SJCRH30 (cell line): ENCODE data around the gene TRIM4. TPM values are rescaled to one million over a fixed set of nuclear protein-coding genes. Genes with fewer than 3 reads are reported as not detected.
A peak's percentile ranks its signal among the peaks of the same experiment; 100 is the strongest.
"Not testable (repeated sequence)": the region's sequence is repeated elsewhere in the genome, so short reads cannot be mapped to it uniquely, and the experiment has no call there.

ENCODE experiments used
- DNase-seq, 2 experiments: peaks; one replicate each; pipeline ENCODE4 v3.0.0-alpha.2; 2015 to 2020
- H3K27ac ChIP-seq: fragments of 250-450 bp; sonication (Bioruptor Pico); 2 replicates; pipeline ENCODE4 v1.5.1; 2020; ENCODE audit warnings: mild to moderate bottlenecking, moderate library complexity
- H3K27me3 ChIP-seq: fragments of 250-450 bp; sonication (Bioruptor Pico); 2 replicates; pipeline ENCODE4 v1.5.1; 2020; ENCODE audit warnings: mild to moderate bottlenecking, moderate library complexity
- H3K36me3 ChIP-seq: fragments of 250-450 bp; sonication (Bioruptor Pico); 2 replicates; pipeline ENCODE4 v1.5.1; 2020; ENCODE audit warnings: mild to moderate bottlenecking, moderate library complexity
- H3K4me1 ChIP-seq: fragments of 250-450 bp; sonication (Bioruptor Pico); 2 replicates; pipeline ENCODE4 v1.5.1; 2020; ENCODE audit warnings: mild to moderate bottlenecking, moderate library complexity
- H3K4me3 ChIP-seq: fragments of 250-450 bp; sonication (Bioruptor Pico); 2 replicates; pipeline ENCODE4 v1.5.1; 2020; ENCODE audit warnings: mild to moderate bottlenecking, moderate library complexity
- H3K9me3 ChIP-seq: fragments of 250-450 bp; sonication (Bioruptor Pico); replicated peaks from 2 replicates; pipeline ENCODE4 v1.5.1; 2020; ENCODE audit warnings: mild to moderate bottlenecking, moderate library complexity
- total RNA-seq: library from RNA; depleted of rRNA; stranded (reverse); fragments of >200 nt; shearing (Covaris generic); gene quantifications from 2 replicates; pipeline ENCODE4 v1.2.3, GENCODE V29; 2014

TRIM4 gene
- total RNA-seq, 1 experiment from 2014 or later: 18.5 TPM

- Histone ChIP-seq H3K27me3 (no peaks in the 10 kb centered on the region), H3K4me3 (no peak overlapping the region), H3K36me3 (no peaks in the 10 kb centered on the region), H3K9me3 (no peaks in the 10 kb centered on the region; the same call in 1 of the 2 replicates), H3K4me1 (peaks cover 6% of the 10 kb centered on the region; the same call in 1 of the 2 replicates), H3K27ac (no peak overlapping the region)
- no peak for DNase-seq
Observed at GRCh38 chr7:99893280-99893679, 26.1 kb downstream of the TRIM4 start.

GRCh38 chr7:99890348-99890747, 29.0 kb downstream of the TRIM4 start:
- not testable (repeated sequence) for DNase-seq

GRCh38 chr7:99888366-99888765, 31.0 kb downstream of the TRIM4 start:
- not testable (repeated sequence) for H3K36me3 ChIP-seq, H3K9me3 ChIP-seq, H3K4me1 ChIP-seq, DNase-seq, H3K27ac ChIP-seq, H3K4me3 ChIP-seq, H3K27me3 ChIP-seq

More at GRCh38 chr7:99890348-99890747, 29.0 kb downstream of the TRIM4 start:
- not testable (repeated sequence) for H3K9me3 ChIP-seq, H3K4me3 ChIP-seq, H3K36me3 ChIP-seq, H3K27ac ChIP-seq, H3K4me1 ChIP-seq, H3K27me3 ChIP-seq

DNA sequence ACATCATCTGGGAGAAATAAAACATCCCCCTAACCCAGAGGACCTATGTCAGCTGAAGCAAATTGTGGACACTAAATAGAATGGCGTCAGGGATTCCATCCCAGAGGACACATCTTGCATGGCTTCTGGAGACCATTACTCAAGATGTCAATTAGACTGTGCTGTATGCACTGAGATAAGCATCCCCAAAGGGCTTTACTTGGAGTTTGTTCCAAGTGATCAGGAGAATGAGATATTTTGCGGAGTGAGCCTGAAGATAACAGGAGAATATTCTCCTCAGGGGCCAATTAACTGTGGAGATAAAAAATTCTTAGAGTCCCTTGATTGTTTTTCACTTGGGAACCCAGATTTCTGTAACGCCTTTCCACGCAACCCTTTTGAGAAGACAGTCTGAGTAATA, 38.0 kb downstream of the TRIM4 start:
- H3K27me3 ChIP-seq: no peaks in the 10 kb centered on the region
- peaks cover 8% of the 10 kb centered on the region; the same call in 1 of the 2 replicates for H3K9me3 ChIP-seq
- H3K4me1 ChIP-seq: no peaks in the 10 kb centered on the region
- H3K27ac ChIP-seq: no peak overlapping the region
- no peak overlapping the region for H3K4me3 ChIP-seq
- DNase-seq: no peak
- no peaks in the 10 kb centered on the region for H3K36me3 ChIP-seq

- H3K27ac ChIP-seq: no peak within 1 kb of the TSS
- H3K4me1 ChIP-seq: no peaks in the 10 kb centered on the region
- peaks cover 4% of the 10 kb centered on the region; the same call in 1 of the 2 replicates for H3K9me3 ChIP-seq
- no peaks in the 10 kb centered on the region for H3K36me3 ChIP-seq
- no peak for DNase-seq
- no peak within 1 kb of the TSS for H3K4me3 ChIP-seq
- H3K27me3 ChIP-seq: no peaks in the 10 kb centered on the region
Observed at GRCh38 chr7:99876933-99877332, 42.4 kb downstream of the TRIM4 start, which contains the start of gene OR2AE1. OR2AE1 (minus strand) TSS chr7:99877033; CDS start chr7:99877033, 0 bp downstream.

GRCh38 chr7:99876491-99876890, 42.8 kb downstream of the TRIM4 start:
- Histone ChIP-seq H3K27ac (no peak overlapping the region), H3K36me3 (no peaks in the 10 kb centered on the region), H3K4me3 (no peak overlapping the region), H3K9me3 (peaks cover 4% of the 10 kb centered on the region; the same call in 1 of the 2 replicates), H3K27me3 (no peaks in the 10 kb centered on the region), H3K4me1 (no peaks in the 10 kb centered on the region)
- DNase-seq: no peak

GRCh38 chr7:99868246-99868645, 51.1 kb downstream of the TRIM4 start:
- peaks cover 8% of the 10 kb centered on the region for H3K9me3 ChIP-seq
- H3K27ac ChIP-seq: no peak overlapping the region
- no peak overlapping the region for H3K4me3 ChIP-seq
- DNase-seq: no peak
- no peaks in the 10 kb centered on the region for H3K36me3 ChIP-seq
- no peaks in the 10 kb centered on the region for H3K27me3 ChIP-seq
- no peaks in the 10 kb centered on the region for H3K4me1 ChIP-seq

DNA sequence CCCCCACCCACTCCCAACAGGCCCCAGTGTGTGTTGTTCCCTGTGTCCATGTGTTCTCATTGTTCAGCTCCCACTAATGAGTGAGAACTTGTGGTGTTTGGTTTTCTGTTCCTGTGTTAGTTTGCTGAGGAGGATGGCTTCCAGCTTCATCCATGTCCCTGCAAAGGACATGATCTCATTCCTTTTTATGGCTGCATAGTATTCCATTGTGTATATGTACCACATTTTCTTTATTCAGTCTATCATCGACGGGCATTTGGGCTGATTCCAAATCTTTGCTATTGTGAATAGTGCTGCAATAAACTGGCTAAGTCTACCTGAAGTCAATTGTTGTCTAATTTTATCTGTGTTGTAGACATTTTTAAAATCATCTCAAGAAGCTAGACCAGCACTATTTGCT, 51.9 kb downstream of the TRIM4 start:
- H3K9me3 ChIP-seq, H3K4me3 ChIP-seq, H3K36me3 ChIP-seq, H3K27ac ChIP-seq, H3K27me3 ChIP-seq, H3K4me1 ChIP-seq, DNase-seq: not testable (repeated sequence)

- H3K9me3 ChIP-seq: peaks cover 8% of the 10 kb centered on the region
- no peaks in the 10 kb centered on the region for H3K27me3 ChIP-seq
- DNase-seq: no peak
Observed at GRCh38 chr7:99863847-99864440, 55.4 kb downstream of the TRIM4 start.

DNA sequence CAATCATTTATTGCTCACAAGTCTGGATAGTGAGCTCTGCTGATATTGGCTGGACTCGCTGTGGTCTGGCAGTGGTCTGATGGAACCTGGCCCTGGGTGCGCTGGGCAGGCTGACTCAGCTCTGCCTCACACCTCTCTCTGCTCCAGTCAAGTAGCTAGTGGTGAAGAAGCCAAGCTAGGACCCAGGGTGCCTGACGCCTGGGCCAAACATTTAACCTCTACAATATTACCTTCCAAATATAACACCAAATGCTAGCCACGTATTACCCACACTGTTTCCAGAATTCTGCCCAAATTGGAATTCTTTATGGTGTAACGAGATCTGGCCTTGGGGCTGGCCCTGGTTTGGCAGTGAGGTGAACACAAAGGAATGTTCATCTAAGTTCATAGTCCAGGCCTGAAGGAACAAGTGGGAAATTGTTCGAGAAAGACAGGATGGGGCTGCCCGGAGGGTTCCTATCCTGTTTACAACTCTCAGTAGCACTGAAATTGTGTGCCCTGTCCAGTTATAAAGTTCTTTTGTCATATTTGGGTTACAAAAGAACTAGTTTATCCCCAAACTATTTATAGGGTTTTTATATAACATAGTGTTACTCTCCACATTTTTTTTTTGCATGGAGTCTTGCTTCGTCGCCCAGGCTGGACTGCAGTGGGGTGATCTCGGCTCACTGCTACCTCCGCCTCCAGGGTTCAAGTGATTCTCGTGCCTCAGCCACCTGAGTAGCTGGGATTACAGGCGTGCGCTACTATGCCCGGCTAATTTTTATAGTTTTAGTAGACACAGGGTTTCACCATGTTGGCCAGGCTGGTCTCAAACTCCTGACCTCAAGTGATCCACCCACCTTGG, 58.8 kb downstream of the TRIM4 start:
- H3K9me3 ChIP-seq: peaks cover 8% of the 10 kb centered on the region; the same call in 1 of the 2 replicates
- peak; percentile 32 to 35 for DNase-seq
- H3K4me1 ChIP-seq: peaks cover 2% of the 10 kb centered on the region; the same call in 1 of the 2 replicates
- H3K27ac ChIP-seq: no peak overlapping the region
- no peak overlapping the region for H3K4me3 ChIP-seq
- H3K36me3 ChIP-seq: no peaks in the 10 kb centered on the region
- H3K27me3 ChIP-seq: no peaks in the 10 kb centered on the region

More at GRCh38 chr7:99863847-99864440, 55.4 kb downstream of the TRIM4 start:
- peaks cover 2% of the 10 kb centered on the region; the same call in 1 of the 2 replicates for H3K4me1 ChIP-seq
- no peak overlapping the region for H3K27ac ChIP-seq
- no peaks in the 10 kb centered on the region for H3K36me3 ChIP-seq
- H3K4me3 ChIP-seq: no peak overlapping the region

DNA sequence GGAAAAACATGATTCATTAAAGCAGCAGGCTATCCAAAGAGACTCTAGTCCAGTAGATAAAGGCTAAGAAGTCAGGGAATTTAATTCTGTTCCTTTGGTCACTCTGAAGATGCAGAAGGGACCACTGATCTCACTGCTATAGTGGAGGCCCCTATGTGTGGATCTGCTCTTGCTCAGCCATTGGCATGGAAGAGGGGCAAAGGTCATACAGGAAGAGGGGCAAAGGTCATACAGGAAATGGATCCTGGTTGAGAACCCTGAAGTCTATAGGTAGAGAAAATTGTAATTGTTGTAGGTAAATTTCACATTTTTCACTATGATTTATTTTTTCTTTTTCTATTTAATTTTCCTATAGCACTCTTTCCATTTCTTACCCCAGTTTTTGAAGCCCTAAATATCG, 64.1 kb downstream of the TRIM4 start:
- no peak overlapping the region for H3K4me3 ChIP-seq
- H3K36me3 ChIP-seq: no peaks in the 10 kb centered on the region
- no peaks in the 10 kb centered on the region; the same call in 1 of the 2 replicates for H3K4me1 ChIP-seq
- no peak for DNase-seq
- no peak overlapping the region for H3K27ac ChIP-seq
- H3K9me3 ChIP-seq: 0 out of 2 replicates have a peak, but pooled peaks cover 4% of the 10 kb centered on the region
- no peaks in the 10 kb centered on the region for H3K27me3 ChIP-seq

- H3K4me1 ChIP-seq: no peaks in the 10 kb centered on the region
- peaks cover 11% of the 10 kb centered on the region for H3K27me3 ChIP-seq
- no peaks in the 10 kb centered on the region for H3K9me3 ChIP-seq
- no peak overlapping the region for H3K27ac ChIP-seq
- no peak for DNase-seq
- H3K36me3 ChIP-seq: no peaks in the 10 kb centered on the region
- H3K4me3 ChIP-seq: no peak overlapping the region
Observed at GRCh38 chr7:99848420-99849216, 70.7 kb downstream of the TRIM4 start.

- H3K36me3 ChIP-seq: no peaks in the 10 kb centered on the region
- no peaks in the 10 kb centered on the region for H3K4me1 ChIP-seq
- H3K4me3 ChIP-seq: no peak overlapping the region
- peaks cover 31% of the 10 kb centered on the region for H3K27me3 ChIP-seq
- H3K9me3 ChIP-seq: no peaks in the 10 kb centered on the region
- no peak overlapping the region for H3K27ac ChIP-seq
- no peak for DNase-seq
Observed at GRCh38 chr7:99844328-99844727, 75.0 kb downstream of the TRIM4 start.

DNA sequence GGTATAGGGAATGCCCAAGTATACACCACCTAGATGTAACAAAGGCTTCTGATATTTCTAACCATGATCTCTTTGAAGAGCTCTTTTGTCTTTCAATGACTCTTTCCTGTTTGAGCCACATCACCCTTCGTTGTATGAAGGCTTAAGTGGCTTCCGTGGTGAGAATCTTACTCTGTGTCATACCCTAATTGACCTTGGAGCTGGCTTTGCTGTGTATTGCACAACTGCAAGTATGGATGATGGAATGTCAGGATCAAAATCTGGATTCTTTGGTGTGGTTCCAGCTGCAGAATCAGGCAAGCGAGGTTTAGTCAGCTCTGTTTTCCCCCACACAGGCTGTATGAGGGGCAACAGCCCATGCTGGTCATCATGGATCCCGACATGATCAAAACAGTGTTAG, 75.5 kb downstream of the TRIM4 start:
- Histone ChIP-seq H3K27ac (no peak overlapping the region), H3K27me3 (peaks cover 31% of the 10 kb centered on the region), H3K4me1 (no peaks in the 10 kb centered on the region), H3K4me3 (no peak overlapping the region), H3K9me3 (no peaks in the 10 kb centered on the region), H3K36me3 (no peaks in the 10 kb centered on the region)
- no peak for DNase-seq

GRCh38 chr7:99842926-99843325, 76.4 kb downstream of the TRIM4 start:
- no peak overlapping the region for H3K27ac ChIP-seq
- H3K4me3 ChIP-seq: no peak overlapping the region
- peaks cover 33% of the 10 kb centered on the region for H3K27me3 ChIP-seq
- no peaks in the 10 kb centered on the region for H3K36me3 ChIP-seq
- H3K9me3 ChIP-seq: no peaks in the 10 kb centered on the region
- H3K4me1 ChIP-seq: no peaks in the 10 kb centered on the region
- no peak for DNase-seq
